A204.1 (cell line): ENCODE measurements around the gene GVQW3.

ENCODE experiments used
- FAIRE-seq: peaks from 2 replicates; lab custom pipeline; 2012; peaks lifted over from hg19 to GRCh38; lab: Jason Lieb, UNC

Gene GVQW3

GRCh38 chr11:76380977-76381719 lies at the start of gene GVQW3, which contains the start of gene THAP12:
Gene GVQW3 (plus strand): TSS chr11:76381323. CDS start chr11:76381829, 506 bp downstream.
Gene THAP12 (minus strand): TSS chr11:76381132. CDS start chr11:76380836, 296 bp downstream.
- no peak for FAIRE-seq

GRCh38 chr11:76334826-76335389 lies 46.2 kb upstream of the GVQW3 start:
- FAIRE-seq, result no peak

DNA sequence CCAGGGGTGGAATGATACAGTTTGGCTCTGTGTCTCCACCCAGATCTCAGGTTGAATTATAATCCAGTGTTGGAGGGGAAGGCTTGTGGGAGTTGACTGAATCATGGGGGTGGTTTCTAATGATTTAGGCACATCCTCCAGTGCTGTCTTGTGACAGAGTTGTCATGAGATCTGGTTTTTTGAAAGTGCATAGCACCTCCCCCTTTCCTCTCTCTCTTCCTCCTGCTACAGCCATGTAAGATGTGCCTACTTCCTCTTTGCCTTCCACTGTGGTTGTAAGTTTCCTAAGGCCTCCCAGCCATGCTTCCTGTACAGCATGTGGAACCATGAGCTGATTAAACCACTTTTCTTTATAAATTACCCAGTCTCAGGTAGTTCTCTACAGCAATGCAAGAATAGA lies 45.3 kb upstream of the GVQW3 start:
- no peak for FAIRE-seq

DNA sequence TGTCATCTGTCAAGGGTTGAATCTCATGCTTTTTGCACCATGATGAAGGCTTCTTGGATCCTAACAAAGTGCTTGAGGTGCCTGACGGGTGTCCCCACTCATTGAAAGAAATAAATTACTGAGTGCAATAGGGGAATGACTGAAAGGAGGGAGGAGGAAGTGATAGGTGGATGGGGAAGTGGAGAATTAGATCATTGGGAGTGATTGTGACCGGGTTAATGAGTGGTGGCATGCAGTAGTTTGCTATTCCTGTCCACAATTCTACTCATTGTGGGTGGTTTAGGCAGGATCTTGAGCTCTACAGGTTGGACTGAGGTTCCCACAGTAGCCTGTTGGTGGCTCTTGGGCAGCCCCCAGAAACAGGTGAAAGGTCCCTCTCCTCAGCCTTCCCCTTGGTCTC lies 44.5 kb upstream of the GVQW3 start:
- no peak for FAIRE-seq

DNA sequence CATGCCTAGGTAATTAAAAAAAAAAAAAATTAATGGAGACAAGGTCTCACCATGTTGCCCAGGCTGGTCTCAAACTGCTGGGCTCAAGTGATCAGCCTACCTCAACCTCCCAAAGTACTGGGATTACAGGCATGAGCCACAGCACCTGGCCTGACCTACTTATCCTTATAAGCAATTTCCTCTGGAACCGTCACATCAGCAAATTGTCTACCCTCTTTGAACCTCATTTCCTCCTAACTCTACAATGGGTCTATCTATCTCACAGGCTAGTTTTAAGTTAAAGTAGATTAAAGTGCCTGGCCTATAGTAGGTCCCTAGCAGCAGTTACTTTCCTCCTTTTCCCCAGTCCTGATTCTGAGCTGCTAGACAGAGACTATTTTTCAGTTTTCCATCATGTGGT lies 43.7 kb upstream of the GVQW3 start:
- FAIRE-seq, result no peak

DNA sequence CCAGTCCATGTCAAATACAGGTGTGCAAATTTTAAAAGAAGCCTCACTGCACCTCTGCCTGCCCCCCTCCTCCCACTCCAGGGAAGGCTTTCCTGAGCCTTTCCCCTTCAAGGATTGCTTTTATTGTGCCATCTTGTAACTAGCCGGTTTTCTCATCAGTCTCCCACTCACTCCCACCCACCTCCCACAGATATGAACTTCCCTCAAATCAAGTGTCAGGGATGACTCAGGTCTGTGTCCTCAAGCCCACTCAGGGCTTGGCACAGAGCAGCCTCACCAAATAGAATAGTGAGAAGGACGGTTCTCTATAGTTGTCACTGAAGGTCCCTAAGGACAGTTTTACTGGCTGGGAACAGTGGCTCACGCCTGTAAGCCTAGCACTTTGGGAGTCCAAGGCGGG lies 43.2 kb upstream of the GVQW3 start:
- FAIRE-seq, result no peak

GRCh38 chr11:76339221-76339620 lies 41.9 kb upstream of the GVQW3 start:
- no peak for FAIRE-seq

GRCh38 chr11:76347466-76347865 lies 33.7 kb upstream of the GVQW3 start:
- FAIRE-seq, result no peak

DNA sequence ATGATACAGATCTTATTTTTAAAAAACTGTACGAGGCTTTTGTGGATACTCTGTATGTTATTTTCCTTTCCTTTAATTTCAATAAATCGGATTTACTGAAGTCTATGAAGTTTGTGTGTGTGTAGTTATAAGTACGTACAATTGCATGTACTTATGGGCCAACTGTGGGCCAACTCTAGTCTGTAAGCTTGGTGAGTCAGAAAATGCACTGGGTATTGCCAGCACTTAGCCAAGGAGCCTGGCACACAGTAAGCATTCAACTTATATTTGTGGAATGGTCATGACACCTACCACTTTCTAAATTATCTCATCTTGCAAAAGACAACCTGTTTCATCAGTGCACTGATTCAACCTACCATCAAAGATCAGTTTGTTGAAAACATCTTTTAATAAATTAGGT lies 32.8 kb upstream of the GVQW3 start:
- FAIRE-seq, result no peak

GRCh38 chr11:76355172-76355571 lies 26.0 kb upstream of the GVQW3 start:
- FAIRE-seq, result no peak

- peak; percentile 16 for FAIRE-seq
Observed at GRCh38 chr11:76361374-76361773, 19.7 kb upstream of the GVQW3 start.

- no peak for FAIRE-seq
Observed at GRCh38 chr11:76361776-76362175, 19.3 kb upstream of the GVQW3 start.

DNA sequence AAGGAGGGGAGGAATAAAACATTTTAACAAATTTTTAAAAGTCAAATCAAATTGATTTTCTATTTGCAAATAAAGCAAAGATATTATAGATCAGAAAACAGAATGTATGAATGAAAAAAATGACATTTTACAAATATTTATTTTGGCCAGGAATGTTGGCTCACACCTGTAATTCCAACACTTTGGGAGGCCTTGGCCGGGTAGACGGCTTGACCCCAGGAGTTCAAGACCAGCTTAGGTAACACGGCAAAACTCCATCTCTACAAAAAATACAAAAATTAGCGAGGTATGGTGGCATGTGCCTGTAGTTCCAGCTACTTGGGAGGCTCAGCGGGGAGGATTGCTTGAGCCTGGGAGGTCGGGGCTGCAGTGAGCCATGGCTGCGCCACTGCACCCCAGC lies 18.4 kb upstream of the GVQW3 start:
- peak; percentile 14 for FAIRE-seq

GRCh38 chr11:76365038-76365679 lies 16.0 kb upstream of the GVQW3 start:
- no peak for FAIRE-seq

GRCh38 chr11:76368490-76368889 lies 12.6 kb upstream of the GVQW3 start:
- FAIRE-seq, result no peak

- FAIRE-seq, result no peak
Observed at GRCh38 chr11:76369406-76369805, 11.7 kb upstream of the GVQW3 start.

DNA sequence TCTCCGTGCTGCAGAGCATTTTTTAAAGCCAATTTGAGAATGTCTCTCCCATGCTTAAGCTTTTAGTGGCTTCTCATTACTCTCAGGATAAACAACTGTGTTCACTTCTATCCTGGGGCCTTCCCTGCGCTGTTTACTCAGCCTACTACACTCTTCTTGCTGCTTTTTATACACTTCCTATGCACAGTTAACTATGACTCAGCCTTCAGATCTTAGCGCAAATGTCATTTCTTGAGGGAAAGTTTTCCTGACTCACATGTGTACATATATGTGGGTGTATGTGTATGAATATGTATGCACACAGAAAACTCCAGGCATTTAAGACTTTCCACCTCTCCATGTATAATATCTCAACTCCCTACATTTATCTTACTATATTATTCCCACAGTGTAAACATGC lies 10.0 kb upstream of the GVQW3 start:
- no peak for FAIRE-seq

DNA sequence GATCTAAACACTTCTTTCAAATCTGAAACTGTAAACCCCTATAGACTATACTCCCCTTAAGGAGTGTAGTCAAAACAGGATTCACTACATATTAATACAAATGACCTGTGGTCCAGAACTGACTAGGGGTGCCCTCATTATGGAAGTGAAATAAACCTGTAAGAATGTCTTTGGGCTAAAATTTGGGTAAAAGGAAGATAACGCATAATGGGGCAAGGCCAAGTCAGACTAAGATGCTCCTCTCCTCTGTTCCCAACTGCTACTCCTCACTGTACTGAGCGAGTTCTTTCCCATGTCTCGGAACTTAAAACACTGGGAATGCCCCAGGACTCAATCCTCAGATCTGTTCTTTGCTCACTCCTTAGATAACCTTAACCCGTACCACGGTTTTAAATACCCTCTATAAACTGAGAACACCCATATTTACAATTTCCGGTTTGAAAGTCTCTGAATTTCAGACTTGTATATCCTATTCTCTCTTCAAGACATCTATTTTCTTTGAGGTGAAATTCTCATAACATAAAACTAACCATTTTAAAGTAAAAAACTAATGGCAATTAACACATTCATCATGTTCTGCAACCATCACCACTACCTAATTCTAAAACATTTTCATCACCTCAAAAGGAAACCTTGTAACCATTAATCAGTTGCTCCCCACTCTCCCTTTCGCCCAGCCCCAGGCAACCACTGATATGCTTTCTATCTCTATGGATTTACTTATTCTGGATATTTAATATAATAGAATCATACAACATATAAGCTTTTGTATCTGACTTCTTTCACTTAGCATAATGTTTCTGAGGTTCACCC lies 4.2 kb upstream of the GVQW3 start:
- FAIRE-seq, result no peak

GRCh38 chr11:76379807-76380158 lies 1.3 kb upstream of the GVQW3 start:
- no peak for FAIRE-seq

DNA sequence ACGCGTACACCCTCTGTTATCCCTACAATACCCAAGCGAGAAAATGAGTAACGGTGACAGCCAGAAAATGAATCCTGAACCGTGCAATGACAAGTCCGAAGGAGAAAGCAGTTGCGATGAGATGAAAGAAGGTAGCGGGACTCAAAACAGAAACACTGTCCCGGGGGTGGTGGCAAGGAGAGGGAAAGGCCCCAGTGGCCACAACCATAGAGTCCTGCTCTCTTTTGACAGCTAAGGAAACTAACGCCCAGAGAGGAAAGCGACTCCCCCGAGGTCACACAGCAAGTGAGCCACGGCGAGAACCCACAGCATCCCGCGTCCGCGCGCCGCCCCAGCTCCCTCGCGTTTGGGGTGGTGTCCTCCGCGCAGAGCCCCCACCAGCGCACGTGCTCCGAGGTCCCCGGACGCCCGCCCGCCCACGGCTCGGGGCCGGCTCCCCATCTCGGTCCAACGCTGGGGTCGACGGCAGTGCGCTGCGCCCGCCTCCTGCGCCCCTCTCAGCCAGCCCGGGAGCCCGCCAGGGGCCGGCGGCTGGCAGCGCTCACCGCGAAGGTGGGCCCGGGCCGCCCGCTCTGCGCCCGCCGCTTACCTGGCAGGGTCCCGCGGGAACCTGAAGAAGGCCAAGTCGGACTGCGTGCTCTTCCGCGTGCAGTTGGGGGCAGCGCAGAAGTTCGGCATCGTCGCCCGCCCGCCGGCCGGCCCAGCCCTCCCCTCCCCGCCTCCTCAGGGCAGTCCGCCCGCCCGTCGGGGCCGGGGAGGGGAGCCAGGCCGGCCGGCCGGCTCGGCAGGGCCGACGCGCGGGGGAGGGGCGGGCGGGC lies 755 bp upstream of the GVQW3 start:
- FAIRE-seq, result no peak

DNA sequence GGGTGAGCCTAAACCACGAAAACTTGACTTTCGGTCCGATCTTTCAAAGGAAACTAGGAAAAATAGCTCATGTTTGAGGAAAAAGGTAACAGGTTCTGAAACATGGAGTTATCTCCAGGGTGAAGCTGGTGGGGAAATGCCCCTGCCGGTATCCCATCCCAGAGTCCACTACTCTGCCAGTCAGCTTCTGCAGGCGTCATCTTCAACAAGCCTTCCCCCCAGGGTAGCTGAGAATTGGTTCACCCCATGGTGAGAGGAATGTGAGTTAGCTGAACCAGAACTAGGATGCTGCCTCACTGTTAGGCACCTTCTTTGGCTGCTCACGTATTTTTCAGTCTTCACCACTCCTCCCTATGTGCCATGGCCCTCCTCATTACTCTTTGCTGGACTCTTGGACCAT lies 1.1 kb downstream of the GVQW3 start:
- FAIRE-seq, result no peak

DNA sequence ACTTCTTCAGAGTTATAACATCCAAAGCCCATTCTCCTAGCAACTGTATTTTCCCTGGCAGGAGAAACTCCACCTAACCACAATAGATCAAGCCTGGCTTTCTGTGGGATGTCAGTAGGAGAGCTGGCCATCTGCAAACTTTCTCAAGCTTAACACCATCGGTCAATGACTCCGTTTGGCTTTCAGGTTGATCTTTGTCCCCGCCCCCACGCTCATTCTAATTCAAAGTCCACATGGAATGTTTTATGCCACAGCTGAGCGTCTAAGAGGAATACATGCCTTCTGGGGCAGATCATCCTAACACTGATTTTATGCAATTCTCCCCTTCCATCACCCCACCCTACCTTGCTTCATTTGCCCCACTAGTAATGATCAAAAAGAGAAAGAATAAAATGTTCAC lies 4.8 kb downstream of the GVQW3 start:
- no peak for FAIRE-seq
